Tibial artery (tissue), 4 donors: Measurements from ENCODE around the gene ADGRL2.
A peak's percentile ranks its signal among the peaks of the same experiment; 100 is the strongest.
"Not testable (repeated sequence)": the region's sequence is repeated elsewhere in the genome, so short reads cannot be mapped to it uniquely, and the experiment has no call there.

Source experiments
- DNase-seq, 2 donors: peaks; one replicate each; pipeline ENCODE4 v3.0.0-alpha.2; 2019
- H3K27ac ChIP-seq, 2 donors: fragments of 200-600 bp; sonication (generic) in 1 of 2; 1 replicate in 1 of 2; 2 replicates in 1 of 2; pipeline ENCODE4 v1.5.1; 2018 to 2019; ENCODE audit warnings: mild to moderate bottlenecking in 1 of 2
- H3K27me3 ChIP-seq, 2 donors: fragments of 200-600 bp; sonication (generic) in 1 of 2; one replicate each; pipeline versions ENCODE4 v1.5.1 to v1.6.0; 2016 to 2019
- H3K36me3 ChIP-seq, 3 donors: fragments of 200-600 bp; sonication (generic) in 2 of 3; one replicate each; pipeline ENCODE4 v1.5.1; 2016 to 2019; ENCODE audit warnings: mild to moderate bottlenecking in 2 of 3
- H3K4me1 ChIP-seq, 4 donors: fragments of 200-600 bp; sonication (generic) in 2 of 4; 1 replicate in 3 of 4; 2 replicates in 1 of 4; pipeline ENCODE4 v1.5.1; 2016 to 2019
- H3K4me3 ChIP-seq, 2 donors: fragments of 200-600 bp; sonication (generic) in 1 of 2; 1 replicate in 1 of 2; 2 replicates in 1 of 2; pipeline ENCODE4 v1.5.1; 2018 to 2019; ENCODE audit warnings: mild to moderate bottlenecking in 2 of 2
- H3K9me3 ChIP-seq, 3 donors: fragments of 200-600 bp; sonication (generic) in 1 of 3; one replicate each; pipeline ENCODE4 v1.5.1; 2016 to 2019
- intact Hi-C: fragments of 100-400 bp; cut with DNase I; formaldehyde crosslinking; loops from one replicate; pipeline ENCODE4 v1.15.0; 2023; ENCODE audit warnings: low total_unique reads
- TF ChIP-seq, protein P1 (sequence below), 2 experiments: fragments of 200-600 bp in 1 of 2; fragments of 450-650 bp in 1 of 2; IDR thresholded peaks; one replicate each; pipeline ENCODE4 v1.5.1; 2017 to 2019; ENCODE audit warnings: antibody characterized with exemption in 2 of 2, mild to moderate bottlenecking in 1 of 2, moderate library complexity in 1 of 2

ADGRL2 gene

DNA sequence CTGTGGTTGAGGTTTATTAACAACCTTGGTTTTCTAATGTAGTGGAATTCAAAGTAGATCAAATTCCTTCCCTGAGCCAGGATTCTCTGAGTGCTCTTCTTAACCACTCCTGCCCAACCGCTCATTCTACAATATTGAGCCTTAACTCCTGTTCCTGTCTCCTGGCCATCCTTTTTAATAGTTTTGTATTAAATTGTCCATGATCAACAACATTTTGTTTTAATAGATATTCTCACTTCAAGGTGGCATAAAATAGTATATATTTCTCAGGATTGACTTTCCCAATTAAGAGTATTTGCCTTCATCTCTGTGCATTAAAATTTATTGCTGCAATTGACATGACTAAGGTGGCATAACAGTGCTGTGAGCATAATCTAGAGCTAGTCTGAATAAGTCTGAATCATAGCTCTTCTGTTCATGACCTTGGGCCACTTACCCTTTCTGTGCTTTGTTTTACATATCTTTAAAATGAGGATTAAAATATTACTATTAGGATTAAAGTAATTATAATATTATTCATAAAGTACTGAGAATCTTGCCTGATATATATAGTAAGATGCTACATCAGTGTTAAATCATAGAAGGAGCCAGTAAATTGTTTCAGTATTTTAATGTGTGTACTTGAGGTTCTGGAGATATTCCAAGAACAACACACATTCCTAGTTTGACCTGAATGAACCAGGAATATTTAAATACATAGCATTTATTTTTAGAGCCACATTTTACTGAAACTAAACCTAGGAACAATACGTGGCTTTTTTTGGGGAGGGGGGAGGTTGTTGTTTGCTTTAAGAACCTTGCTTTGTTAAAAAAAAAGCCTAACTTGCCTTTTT lies 76.4 kb downstream of the ADGRL2 start:
- Histone ChIP-seq H3K36me3 (no peaks in the 10 kb centered on the region), H3K27ac (peak overlapping the region; percentile 18 to 50), H3K4me1 (peaks cover 8 to 76% (median 25%) of the 10 kb centered on the region in 4 donors), H3K9me3 (no peaks in the 10 kb centered on the region), H3K27me3 (no peaks in the 10 kb centered on the region), H3K4me3 (peak overlapping the region in 1 of 2 donors; percentile 13)
- TF ChIP-seq, protein P1, sequence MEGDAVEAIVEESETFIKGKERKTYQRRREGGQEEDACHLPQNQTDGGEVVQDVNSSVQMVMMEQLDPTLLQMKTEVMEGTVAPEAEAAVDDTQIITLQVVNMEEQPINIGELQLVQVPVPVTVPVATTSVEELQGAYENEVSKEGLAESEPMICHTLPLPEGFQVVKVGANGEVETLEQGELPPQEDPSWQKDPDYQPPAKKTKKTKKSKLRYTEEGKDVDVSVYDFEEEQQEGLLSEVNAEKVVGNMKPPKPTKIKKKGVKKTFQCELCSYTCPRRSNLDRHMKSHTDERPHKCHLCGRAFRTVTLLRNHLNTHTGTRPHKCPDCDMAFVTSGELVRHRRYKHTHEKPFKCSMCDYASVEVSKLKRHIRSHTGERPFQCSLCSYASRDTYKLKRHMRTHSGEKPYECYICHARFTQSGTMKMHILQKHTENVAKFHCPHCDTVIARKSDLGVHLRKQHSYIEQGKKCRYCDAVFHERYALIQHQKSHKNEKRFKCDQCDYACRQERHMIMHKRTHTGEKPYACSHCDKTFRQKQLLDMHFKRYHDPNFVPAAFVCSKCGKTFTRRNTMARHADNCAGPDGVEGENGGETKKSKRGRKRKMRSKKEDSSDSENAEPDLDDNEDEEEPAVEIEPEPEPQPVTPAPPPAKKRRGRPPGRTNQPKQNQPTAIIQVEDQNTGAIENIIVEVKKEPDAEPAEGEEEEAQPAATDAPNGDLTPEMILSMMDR (IDR thresholded peaks at IDR 0.05): no peak
- intact Hi-C loops: no loop called here
- no peak for DNase-seq

DNA sequence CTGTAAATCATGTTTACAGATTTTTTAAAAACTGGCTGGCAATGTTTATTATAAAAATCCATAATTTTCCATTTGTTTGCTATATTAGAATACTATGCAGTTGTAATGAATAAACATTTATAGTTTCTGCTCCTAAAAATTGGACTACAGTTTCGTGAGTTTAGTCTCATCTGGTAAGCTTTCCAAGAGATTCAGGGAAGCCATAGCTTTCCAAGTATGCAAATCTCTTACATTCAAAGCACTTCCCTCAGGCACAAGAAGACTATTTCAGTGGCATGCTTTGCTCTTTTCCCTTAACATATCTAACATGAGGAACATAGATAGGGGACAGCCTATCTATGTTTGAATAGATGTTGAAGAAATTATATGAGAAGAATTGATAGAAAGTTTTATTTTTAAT lies 77.2 kb downstream of the ADGRL2 start:
- no peak overlapping the region for H3K4me3 ChIP-seq
- intact Hi-C loops: no loop called here
- TF ChIP-seq, protein P1 (IDR thresholded peaks at IDR 0.05): no peak
- H3K4me1 ChIP-seq: peaks cover 8 to 77% (median 25%) of the 10 kb centered on the region in 4 donors
- H3K27ac ChIP-seq: peak overlapping the region; percentile 18 to 50
- no peaks in the 10 kb centered on the region for H3K27me3 ChIP-seq
- DNase-seq: no peak
- H3K36me3 ChIP-seq: no peaks in the 10 kb centered on the region
- H3K9me3 ChIP-seq: no peaks in the 10 kb centered on the region

DNA sequence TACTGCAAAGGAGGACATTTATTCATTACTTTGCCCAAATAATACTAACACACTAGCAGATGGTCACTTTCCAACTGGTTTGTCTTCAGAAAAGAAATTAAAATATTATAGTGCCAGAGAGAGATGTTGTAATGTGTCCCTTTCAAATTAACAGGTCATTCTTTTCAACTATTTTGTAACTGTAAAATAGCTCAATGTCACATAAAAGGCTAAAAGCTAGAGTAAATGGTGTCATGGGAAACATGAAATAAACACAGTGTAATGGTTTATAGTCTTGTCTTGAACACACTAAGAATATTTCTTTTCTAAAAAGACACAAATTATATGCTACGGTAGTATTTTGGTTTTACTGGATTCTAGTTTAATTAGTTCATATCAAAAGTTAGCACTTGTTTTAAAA lies 77.8 kb downstream of the ADGRL2 start:
- Histone ChIP-seq H3K27me3 (no peaks in the 10 kb centered on the region), H3K9me3 (no peaks in the 10 kb centered on the region), H3K36me3 (no peaks in the 10 kb centered on the region), H3K27ac (peak overlapping the region in 1 of 2 donors; percentile 50), H3K4me1 (peaks cover 8 to 71% (median 25%) of the 10 kb centered on the region in 4 donors), H3K4me3 (no peak overlapping the region)
- TF ChIP-seq, protein P1 (IDR thresholded peaks at IDR 0.05): no peak
- intact Hi-C loops: no loop called here
- no peak for DNase-seq

DNA sequence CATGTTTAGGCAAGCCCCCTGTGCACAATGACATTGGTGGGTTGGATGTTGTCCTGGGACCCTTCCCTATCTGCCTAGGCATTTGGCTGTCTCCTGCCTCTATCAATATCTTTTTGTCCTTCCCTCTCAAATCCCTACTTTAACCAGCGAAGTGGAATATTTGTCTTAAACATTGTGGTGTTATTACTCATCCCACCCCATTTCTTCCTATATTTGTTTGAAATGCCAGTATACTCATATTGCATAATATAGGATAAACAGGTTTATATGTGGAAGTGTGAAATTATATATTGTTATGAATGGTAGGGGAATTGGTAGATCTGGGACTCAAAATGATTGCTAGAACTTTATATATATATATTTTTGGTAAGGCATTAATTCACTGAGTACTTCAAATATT lies 80.0 kb downstream of the ADGRL2 start:
- Histone ChIP-seq H3K9me3 (no peaks in the 10 kb centered on the region), H3K4me1 (peaks cover 8 to 49% (median 20%) of the 10 kb centered on the region in 4 donors)
- intact Hi-C loops: no loop called here

DNA sequence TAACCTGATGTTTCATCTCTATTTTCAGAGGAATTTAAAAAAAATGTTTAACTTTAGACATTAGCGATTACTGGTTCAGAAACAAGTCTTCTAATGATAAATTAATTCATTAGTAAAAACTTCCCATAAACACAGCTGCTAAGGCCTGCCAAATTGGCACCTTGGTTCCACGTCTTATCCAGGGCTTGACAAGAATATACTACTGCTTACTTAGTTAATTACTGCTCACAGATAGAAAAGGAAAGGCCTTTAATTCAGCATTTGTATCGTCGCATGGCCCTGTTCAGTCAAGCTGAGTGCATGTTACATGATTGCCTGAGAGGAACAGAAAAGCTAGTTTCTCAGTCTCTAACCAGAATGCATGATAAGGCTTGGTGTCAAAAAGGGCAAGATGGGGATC lies 84.6 kb downstream of the ADGRL2 start:
- Histone ChIP-seq H3K4me3 (no peak overlapping the region), H3K27me3 (no peaks in the 10 kb centered on the region), H3K36me3 (no peaks in the 10 kb centered on the region), H3K4me1 (peaks cover 0 to 26% (median 6%) of the 10 kb centered on the region in 4 donors), H3K9me3 (no peaks in the 10 kb centered on the region), H3K27ac (no peak overlapping the region)
- no peak for DNase-seq
- intact Hi-C loops: no loop called here
- TF ChIP-seq, protein P1 (IDR thresholded peaks at IDR 0.05): no peak

More for the DNA sequence above, 80.0 kb downstream of the ADGRL2 start:
- TF ChIP-seq, protein P1 (IDR thresholded peaks at IDR 0.05): no peak
- Histone ChIP-seq H3K27ac (no peak overlapping the region), H3K27me3 (no peaks in the 10 kb centered on the region), H3K36me3 (no peaks in the 10 kb centered on the region), H3K4me3 (no peak overlapping the region)
- no peak for DNase-seq

DNA sequence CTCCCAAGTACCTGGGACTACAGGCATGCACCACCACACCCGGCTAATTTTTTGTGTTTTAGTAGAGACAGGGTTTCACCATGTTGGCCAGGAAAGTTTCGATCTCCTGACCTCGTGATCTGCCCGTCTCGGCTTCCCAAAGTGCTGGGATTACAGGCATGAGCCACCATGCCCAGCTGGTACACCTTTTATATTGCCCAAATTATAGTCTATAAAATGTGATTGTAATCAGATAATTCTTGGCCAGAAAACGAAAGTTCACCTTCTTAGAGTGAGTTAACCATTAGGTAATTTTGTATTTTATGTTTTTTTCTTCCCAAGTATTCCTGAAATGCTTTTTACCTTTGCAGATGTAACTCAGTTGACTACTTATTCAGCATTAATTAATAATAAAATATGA lies 85.6 kb downstream of the ADGRL2 start:
- intact Hi-C loops, H3K9me3 ChIP-seq, H3K36me3 ChIP-seq, H3K4me3 ChIP-seq, DNase-seq, H3K27ac ChIP-seq, H3K27me3 ChIP-seq: not testable (repeated sequence)
- peaks cover 0 to 26% (median 6%) of the 10 kb centered on the region in 4 donors for H3K4me1 ChIP-seq
